Endothelial cell of umbilical vein (primary cell): ENCODE data around the gene ECSIT. TPM values are rescaled to one million over a fixed set of nuclear protein-coding genes. Genes with fewer than 3 reads are reported as not detected.

ENCODE experiments used
- BruUV-seq: library from RNA; stranded (reverse); fragments of 400-500 nt; replicated peaks from 2 replicates; lab custom pipeline; 2021; lab: Mats Ljungman, UMichigan
- CTCF ChIA-PET: fragments of 300-600, 350-600 bp; sonication (Branson Sonifier 250); formaldehyde crosslinking; loops from one replicate; lab custom pipeline; 2021; ENCODE audit warnings: antibody characterized with exemption, inconsistent platforms; lab: Charles Lee
- POLR2A ChIA-PET: fragments of 300-600, 350-600 bp; sonication (Branson Sonifier 250); formaldehyde crosslinking; loops from one replicate; lab custom pipeline; 2021; ENCODE audit warnings: antibody characterized with exemption, inconsistent platforms; lab: Charles Lee
- DNase-seq: peaks from one replicate; pipeline ENCODE4 v3.0.0-alpha.2; 2011; ENCODE audit warnings: low read depth, low spot score
- FAIRE-seq: peaks from 2 replicates; lab custom pipeline; 2011; peaks lifted over from hg19 to GRCh38; lab: Jason Lieb, UNC
- H2AFZ ChIP-seq: 2 replicates; pipeline ENCODE4 v1.6.0; 2012; ENCODE audit warnings: low read depth, low read length, control low read depth, inconsistent platforms
- H3K27ac ChIP-seq: 2 replicates; pipeline ENCODE4 v1.5.1; 2011; ENCODE audit warnings: low read depth, mild to moderate bottlenecking, control low read depth, low read length, moderate library complexity; ENCODE audit not compliant: insufficient read depth
- H3K27me3 ChIP-seq, 2 experiments: 2 replicates each; pipeline versions ENCODE4 v1.6.0 to v1.6.1; 2011; ENCODE audit warnings: low read length in 2 of 2, mixed read lengths in 1 of 2; ENCODE audit not compliant: control insufficient read depth in 2 of 2, insufficient read depth in 2 of 2
- H3K36me3 ChIP-seq, 2 experiments: 2 replicates in 1 of 2; 3 replicates in 1 of 2; pipeline ENCODE4 v1.5.1; 2011; ENCODE audit warnings: low read length in 2 of 2, mild to moderate bottlenecking in 1 of 2, moderate library complexity in 1 of 2; ENCODE audit not compliant: control insufficient read depth in 2 of 2, insufficient read depth in 2 of 2; ENCODE audit errors: extremely low read depth in 1 of 2
- H3K4me1 ChIP-seq: 3 replicates; pipeline ENCODE4 v1.5.1; 2011; ENCODE audit warnings: mild to moderate bottlenecking, low read length; ENCODE audit not compliant: control insufficient read depth, insufficient read depth; ENCODE audit errors: extremely low read depth
- H3K4me2 ChIP-seq: 2 replicates; pipeline ENCODE4 v1.6.1; 2011; ENCODE audit warnings: low read length, control low read depth, mixed read lengths; ENCODE audit not compliant: insufficient read depth
- H3K4me3 ChIP-seq, 3 experiments: fragments of 200-600 bp in 1 of 3; sonication (generic), shearing (Covaris generic) in 1 of 3; replicated peaks in 1 of 3; 2 replicates each; pipeline ENCODE4 v1.5.1; 2011 to 2016; ENCODE audit warnings: control low read depth in 3 of 3, low read length in 3 of 3, mild to moderate bottlenecking in 2 of 3, inconsistent platforms in 1 of 3, low read depth in 1 of 3, moderate library complexity in 1 of 3; ENCODE audit not compliant: insufficient read depth in 1 of 3
- H3K79me2 ChIP-seq: 2 replicates; pipeline ENCODE4 v1.6.0; 2012; ENCODE audit warnings: low read length, inconsistent platforms; ENCODE audit not compliant: control insufficient read depth, insufficient read depth
- H3K9ac ChIP-seq: replicated peaks from 2 replicates; pipeline ENCODE3; 2011; ENCODE audit warnings: low read length, control low read depth; ENCODE audit not compliant: insufficient read depth; ENCODE audit errors: extremely low read depth
- H3K9me1 ChIP-seq: replicated peaks from 3 replicates; pipeline ENCODE4 v1.6.0; 2011; ENCODE audit warnings: mild to moderate bottlenecking, low read length; ENCODE audit not compliant: control insufficient read depth, insufficient read depth; ENCODE audit errors: extremely low read depth
- H3K9me3 ChIP-seq: replicated peaks from 2 replicates; pipeline ENCODE4 v1.5.1; 2012; ENCODE audit warnings: low read length, inconsistent platforms; ENCODE audit not compliant: control insufficient read depth, insufficient read depth
- H4K20me1 ChIP-seq: replicated peaks from 2 replicates; pipeline ENCODE3; 2011; ENCODE audit warnings: mild to moderate bottlenecking, low read length; ENCODE audit not compliant: control insufficient read depth, insufficient read depth; ENCODE audit errors: extremely low read depth
- EZH2 ChIP-seq: IDR thresholded peaks from 2 replicates; pipeline ENCODE4 v1.6.1; 2012; ENCODE audit warnings: borderline replicate concordance, low read depth, mild to moderate bottlenecking, moderate library complexity, low read length, inconsistent platforms; ENCODE audit not compliant: severe bottlenecking
- FOS ChIP-seq: IDR thresholded peaks from 2 replicates; pipeline ENCODE4 v1.6.1; 2011; ENCODE audit warnings: mild to moderate bottlenecking, low read length, moderate library complexity, borderline replicate concordance; ENCODE audit not compliant: insufficient read depth
- GATA2 ChIP-seq: IDR thresholded peaks from 2 replicates; pipeline ENCODE4 v1.7.0; 2011; ENCODE audit warnings: low read depth, mild to moderate bottlenecking, moderate library complexity, mixed read lengths, low read length; ENCODE audit not compliant: insufficient read length, insufficient read depth
- JUN ChIP-seq: IDR thresholded peaks from 2 replicates; pipeline ENCODE4 v1.6.1; 2011; ENCODE audit warnings: borderline replicate concordance, low read depth; ENCODE audit not compliant: insufficient read length, insufficient read depth
- MAX ChIP-seq: IDR thresholded peaks from 2 replicates; pipeline ENCODE4 v1.6.1; 2011; ENCODE audit not compliant: insufficient read depth, insufficient read length
- MYC ChIP-seq: IDR thresholded peaks from one replicate; pipeline ENCODE4 v1.6.1; 2011; ENCODE audit warnings: mild to moderate bottlenecking, low read depth, low read length
- POLR2A ChIP-seq: IDR thresholded peaks from 2 replicates; pipeline ENCODE4 v1.6.1; 2012; ENCODE audit warnings: low read depth, mild to moderate bottlenecking, control low read depth, low read length
- POLR2AphosphoS5 ChIP-seq: IDR thresholded peaks from 2 replicates; pipeline ENCODE4 v1.6.1; 2012; ENCODE audit warnings: low read depth, mild to moderate bottlenecking, control low read depth, low read length, moderate library complexity; ENCODE audit not compliant: insufficient read depth
- dilution Hi-C: fragments of 300-500 bp; cut with MboI; formaldehyde crosslinking; loops from one replicate; pipeline ENCODE4 v1.15.0; 2019; ENCODE audit warnings: low sequenced_read_pairs; ENCODE audit not compliant: extremely low pct_ligation_motif_present
- intact Hi-C: fragments of 100-400 bp; cut with micrococcal nuclease; formaldehyde crosslinking; loops from one replicate; pipeline ENCODE4 v1.10.0; 2022
- polyA plus RNA-seq, 4 experiments: library from polyadenylated mRNA; depleted of rRNA in 3 of 4; stranded (reverse) in 3 of 4; unstranded in 1 of 4; fragments of >200 nt; gene quantifications; 2 replicates each; pipeline versions ENCODE4 v1.2.1 to v1.2.3, GENCODE V29; 2011 to 2012; ENCODE audit warnings: missing spikeins in 1 of 4
- total RNA-seq: library from RNA; stranded (reverse); gene quantifications from 2 replicates; pipeline ENCODE4 v1.2.3, GENCODE V29; 2021

The ECSIT gene
- total and polyA plus RNA-seq, 2 donors (not counting 3 experiments of a cell fraction or from before 2014, with no cell fraction given) = 32.4 to 47.2 TPM

DNA sequence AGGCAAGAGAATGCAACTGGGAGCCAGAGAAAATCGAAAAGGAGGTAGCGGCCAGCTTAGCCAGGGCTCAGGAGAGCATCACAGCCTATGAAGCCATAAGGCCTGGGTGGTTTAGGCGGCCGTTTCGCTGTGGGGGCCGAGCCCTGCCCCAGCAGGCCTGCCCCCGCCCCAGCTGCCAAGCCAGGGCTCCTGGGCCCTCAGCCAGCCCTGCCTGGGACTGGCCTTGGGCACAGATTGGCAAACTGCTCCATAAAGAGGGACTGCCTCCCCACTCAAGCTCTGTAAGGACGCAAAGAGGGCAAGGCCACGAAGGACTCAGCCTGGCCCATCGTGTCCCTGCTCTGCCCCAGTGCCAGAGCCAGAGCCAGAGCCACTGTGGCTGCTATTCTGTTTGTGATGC is 33.5 kb downstream of the ECSIT start:
- Histone ChIP-seq H3K9me1 (no peaks in the 10 kb centered on the region), H3K9me3 (no peaks in the 10 kb centered on the region), H3K4me2 (no peak overlapping the region), H3K4me1 (no peaks in the 10 kb centered on the region), H3K4me3 (no peak overlapping the region), H3K79me2 (no peaks in the 10 kb centered on the region), H3K9ac (no peak overlapping the region), H3K36me3 (peaks cover 3 to 9% of the 10 kb centered on the region in 2 experiments), H4K20me1 (no peaks in the 10 kb centered on the region), H2AFZ (no peak overlapping the region), H3K27me3 (no peaks in the 10 kb centered on the region), H3K27ac (no peak overlapping the region)
- no TSS peak for BruUV-seq
- DNase-seq (no peak), FAIRE-seq (no peak)
- ChIA-PET CTCF (interaction anchor here (1.2 to 1.6 kb wide), 2 partner anchors 13 to 93 kb away, joined by 3 to 4 read pairs; no protein-coding TSS in a partner anchor), POLR2A (no interaction called here)
- dilution Hi-C loops = no loop called here
- TF ChIP-seq EZH2 (no peak), POLR2A (no peak), MYC (no peak), MAX (no peak), FOS (no peak), POLR2AphosphoS5 (no peak), JUN (no peak), GATA2 (no peak)
- intact Hi-C loops = loop anchor here (5.0 kb wide), 1 partner anchor 42 kb away; the partner anchor contains the start of gene CNN1
